ENCODE measurements around the gene DNA2.
"Not testable (repeated sequence)": the region's sequence is repeated elsewhere in the genome, so short reads cannot be mapped to it uniquely, and the experiment has no call there.

The DNA2 gene

GRCh38 chr10:68463365-68464093 is 8.2 kb downstream of the DNA2 start:
- Histone ChIP-seq H3F3A (ENCODE audit: insufficient read depth) (0 out of 2 replicates have a peak, but pooled peaks cover 7% of the 10 kb centered on the region), H4K20me1 (ENCODE audit: low read depth, low read length) (no peaks in the 10 kb centered on the region), H2AFZ (ENCODE audit: low read depth, low read length, severe bottlenecking) (no peak overlapping the region), H3K27ac (ENCODE audit: low read depth, low read length) (no peak overlapping the region), H3K9me3 (ENCODE audit: insufficient read depth, low read length) (no peaks in the 10 kb centered on the region), H3K9me2 (replicated peaks; ENCODE audit: insufficient read depth, low read length) (no peaks in the 10 kb centered on the region), H3K27me3 (ENCODE audit: low read length) (no peaks in the 10 kb centered on the region), H3K9ac (ENCODE audit: low read length) (no peak overlapping the region), H3K36me3 (ENCODE audit: low read length) (peaks cover 44% of the 10 kb centered on the region), H3K79me2 (ENCODE audit: insufficient read depth, low read length) (peaks cover 21% of the 10 kb centered on the region), H3K4me3 (ENCODE audit: insufficient read depth, low read length, poor library complexity, severe bottlenecking) (no peak overlapping the region), H3K4me2 (ENCODE audit: low read depth, low read length, poor library complexity, severe bottlenecking) (no peak overlapping the region)
- TF ChIP-seq EZH2phosphoT487 (conservative IDR thresholded peaks at IDR 0.05; ENCODE audit: low read length) (no peak), CTCF (IDR thresholded peaks at IDR 0.05; ENCODE audit: insufficient read depth, low read length, poor library complexity, severe bottlenecking) (no peak)

DNA sequence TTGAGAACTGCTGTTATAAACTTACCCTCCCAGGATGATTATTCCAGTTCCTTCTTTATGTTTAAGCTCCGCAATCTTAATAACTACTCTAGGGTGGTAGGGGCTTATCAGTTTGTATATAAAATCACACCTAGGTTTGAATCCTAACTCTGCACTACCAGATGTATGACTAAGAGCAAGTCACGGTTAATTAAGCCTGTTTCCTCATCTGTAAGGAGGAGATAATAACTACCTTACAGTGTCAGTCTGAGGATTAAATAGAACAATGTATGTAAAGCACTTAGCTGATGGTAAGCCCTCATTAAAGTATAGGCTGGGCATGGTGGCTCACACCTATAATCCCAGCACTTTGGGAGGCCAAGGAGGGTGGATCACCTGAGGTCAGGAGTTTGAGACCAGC is 9.2 kb downstream of the DNA2 start:
- peaks cover 42% of the 10 kb centered on the region for H3K36me3 ChIP-seq (ENCODE audit: low read length)
- H3K27ac ChIP-seq (ENCODE audit: low read depth, low read length), result no peak overlapping the region
- no peak overlapping the region for H3K4me2 ChIP-seq (ENCODE audit: low read depth, low read length, poor library complexity, severe bottlenecking)
- no peak overlapping the region for H2AFZ ChIP-seq (ENCODE audit: low read depth, low read length, severe bottlenecking)
- H4K20me1 ChIP-seq (ENCODE audit: low read depth, low read length), result no peaks in the 10 kb centered on the region
- no peaks in the 10 kb centered on the region for H3K27me3 ChIP-seq (ENCODE audit: low read length)
- no peak overlapping the region for H3K9ac ChIP-seq (ENCODE audit: low read length)
- H3K79me2 ChIP-seq (ENCODE audit: insufficient read depth, low read length), result peaks cover 15% of the 10 kb centered on the region
- 0 out of 2 replicates have a peak, but pooled peaks cover 7% of the 10 kb centered on the region for H3F3A ChIP-seq (ENCODE audit: insufficient read depth)
- H3K4me3 ChIP-seq (ENCODE audit: insufficient read depth, low read length, poor library complexity, severe bottlenecking), result no peak overlapping the region
- H3K9me3 ChIP-seq (ENCODE audit: insufficient read depth, low read length), result no peaks in the 10 kb centered on the region
- TF ChIP-seq CTCF (IDR thresholded peaks at IDR 0.05; ENCODE audit: insufficient read depth, low read length, poor library complexity, severe bottlenecking), result no peak
- TF ChIP-seq EZH2phosphoT487 (conservative IDR thresholded peaks at IDR 0.05; ENCODE audit: low read length), result no peak
- H3K9me2 ChIP-seq (replicated peaks; ENCODE audit: insufficient read depth, low read length), result no peaks in the 10 kb centered on the region

- Histone ChIP-seq H3K27me3 (ENCODE audit: low read length) (no peaks in the 10 kb centered on the region), H3K4me3 (ENCODE audit: insufficient read depth, low read length, poor library complexity, severe bottlenecking) (no peak overlapping the region), H3K4me2 (ENCODE audit: low read depth, low read length, poor library complexity, severe bottlenecking) (no peak overlapping the region), H3K9me3 (ENCODE audit: insufficient read depth, low read length) (no peaks in the 10 kb centered on the region), H3K9me2 (replicated peaks; ENCODE audit: insufficient read depth, low read length) (no peaks in the 10 kb centered on the region), H3F3A (ENCODE audit: insufficient read depth) (0 out of 2 replicates have a peak, but pooled peaks cover 7% of the 10 kb centered on the region), H3K79me2 (ENCODE audit: insufficient read depth, low read length) (peaks cover 20% of the 10 kb centered on the region), H3K9ac (ENCODE audit: low read length) (no peak overlapping the region), H2AFZ (ENCODE audit: low read depth, low read length, severe bottlenecking) (no peak overlapping the region), H3K27ac (ENCODE audit: low read depth, low read length) (no peak overlapping the region), H4K20me1 (ENCODE audit: low read depth, low read length) (no peaks in the 10 kb centered on the region), H3K36me3 (ENCODE audit: low read length) (peaks cover 48% of the 10 kb centered on the region)
- TF ChIP-seq EZH2phosphoT487 (conservative IDR thresholded peaks at IDR 0.05; ENCODE audit: low read length) (no peak), CTCF (IDR thresholded peaks at IDR 0.05; ENCODE audit: insufficient read depth, low read length, poor library complexity, severe bottlenecking) (no peak)
Measured at GRCh38 chr10:68461032-68461431, 10.7 kb downstream of the DNA2 start.

DNA sequence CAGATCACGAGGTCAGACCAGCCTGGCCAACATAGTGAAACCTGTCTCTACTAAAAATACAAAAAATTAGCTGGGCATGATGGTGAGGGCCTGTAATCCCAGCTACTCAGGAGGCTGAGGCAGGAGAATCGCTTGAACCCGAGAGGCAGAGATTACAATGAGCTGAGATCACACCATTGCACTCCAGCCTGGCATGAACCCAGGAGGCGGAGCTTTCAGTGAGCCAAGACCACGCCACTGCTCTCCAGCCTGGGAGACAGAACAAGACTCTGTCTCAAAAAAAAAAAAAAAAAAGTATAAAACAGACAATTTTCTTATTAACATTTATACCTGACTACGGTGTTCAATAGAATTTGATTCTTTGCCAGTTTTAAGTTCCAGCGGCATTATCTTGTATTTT is 22.1 kb downstream of the DNA2 start:
- H3F3A ChIP-seq (ENCODE audit: insufficient read depth); H3K79me2 ChIP-seq (ENCODE audit: insufficient read depth, low read length); H4K20me1 ChIP-seq (ENCODE audit: low read depth, low read length); H3K9me3 ChIP-seq (ENCODE audit: insufficient read depth, low read length); H3K9me2 ChIP-seq (replicated peaks; ENCODE audit: insufficient read depth, low read length); H3K27ac ChIP-seq (ENCODE audit: low read depth, low read length); H2AFZ ChIP-seq (ENCODE audit: low read depth, low read length, severe bottlenecking); H3K9ac ChIP-seq (ENCODE audit: low read length); H3K4me2 ChIP-seq (ENCODE audit: low read depth, low read length, poor library complexity, severe bottlenecking); H3K27me3 ChIP-seq (ENCODE audit: low read length); H3K4me3 ChIP-seq (ENCODE audit: insufficient read depth, low read length, poor library complexity, severe bottlenecking): not testable (repeated sequence)
- H3K36me3 ChIP-seq (ENCODE audit: low read length), result peaks cover 46% of the 10 kb centered on the region
